Stimulated activated CD4-positive, alpha-beta T cell treated with anti-CD3 and anti-CD28 coated beads, Interleukin-4, amount 100 ng/mL, for 24 hours (primary cell): ENCODE data around the gene INTS15.
"Not testable (repeated sequence)": the region's sequence is repeated elsewhere in the genome, so short reads cannot be mapped to it uniquely, and the experiment has no call there.

Experiments used
- DNase-seq: peaks from one replicate; pipeline ENCODE4 v3.0.0-alpha.2; 2020

INTS15 gene

GRCh38 chr7:6589829-6590644 lies at the start of gene INTS15:
INTS15 (plus strand) TSS chr7:6590021; CDS start chr7:6590284, 263 bp downstream.
- peak; percentile 78 for DNase-seq

GRCh38 chr7:6542368-6542767 lies 47.5 kb upstream of the INTS15 start:
- no peak for DNase-seq

GRCh38 chr7:6545398-6546126 lies 44.3 kb upstream of the INTS15 start:
- DNase-seq: no peak

GRCh38 chr7:6546498-6547251 lies 43.1 kb upstream of the INTS15 start:
- DNase-seq: no peak

GRCh38 chr7:6547400-6547799 lies 42.4 kb upstream of the INTS15 start:
- no peak for DNase-seq

GRCh38 chr7:6551016-6551511 lies 38.8 kb upstream of the INTS15 start, which contains the start of gene GRID2IP:
GRID2IP (minus strand) TSS chr7:6551461; CDS start chr7:6551436, 25 bp downstream.
- no peak for DNase-seq

GRCh38 chr7:6553448-6554044 lies 36.3 kb upstream of the INTS15 start:
- DNase-seq: no peak

- DNase-seq: no peak
Measured at GRCh38 chr7:6554848-6555247, 35.0 kb upstream of the INTS15 start.

- DNase-seq: no peak
Measured at GRCh38 chr7:6556196-6556595, 33.6 kb upstream of the INTS15 start.

- peak; percentile 13 for DNase-seq
Measured at GRCh38 chr7:6558837-6559236, 31.0 kb upstream of the INTS15 start.

GRCh38 chr7:6559896-6560295 lies 29.9 kb upstream of the INTS15 start:
- DNase-seq: no peak

- DNase-seq: no peak
Measured at GRCh38 chr7:6562106-6562505, 27.7 kb upstream of the INTS15 start.

- no peak for DNase-seq
Measured at GRCh38 chr7:6563936-6564770, 25.7 kb upstream of the INTS15 start.

- DNase-seq: no peak
Measured at GRCh38 chr7:6565655-6566054, 24.2 kb upstream of the INTS15 start.

- no peak for DNase-seq
Measured at GRCh38 chr7:6567886-6568285, 21.9 kb upstream of the INTS15 start.

GRCh38 chr7:6571160-6571779 lies 18.6 kb upstream of the INTS15 start:
- no peak for DNase-seq

GRCh38 chr7:6575281-6576023 lies 14.4 kb upstream of the INTS15 start:
- no peak for DNase-seq

GRCh38 chr7:6576024-6576866 lies 13.6 kb upstream of the INTS15 start:
- no peak for DNase-seq

GRCh38 chr7:6576867-6577368 lies 12.9 kb upstream of the INTS15 start:
- not testable (repeated sequence) for DNase-seq
